GM19023 (cell line): ENCODE data around the gene SLC44A1.

Experiments used
- ATAC-seq: cut with Tn5 transposase; IDR thresholded peaks from one replicate; pipeline ENCODE4 v1.9.1; 2021; ENCODE audit warnings: mild to moderate bottlenecking, moderate library complexity; ENCODE audit not compliant: unreplicated experiment

SLC44A1 gene

DNA sequence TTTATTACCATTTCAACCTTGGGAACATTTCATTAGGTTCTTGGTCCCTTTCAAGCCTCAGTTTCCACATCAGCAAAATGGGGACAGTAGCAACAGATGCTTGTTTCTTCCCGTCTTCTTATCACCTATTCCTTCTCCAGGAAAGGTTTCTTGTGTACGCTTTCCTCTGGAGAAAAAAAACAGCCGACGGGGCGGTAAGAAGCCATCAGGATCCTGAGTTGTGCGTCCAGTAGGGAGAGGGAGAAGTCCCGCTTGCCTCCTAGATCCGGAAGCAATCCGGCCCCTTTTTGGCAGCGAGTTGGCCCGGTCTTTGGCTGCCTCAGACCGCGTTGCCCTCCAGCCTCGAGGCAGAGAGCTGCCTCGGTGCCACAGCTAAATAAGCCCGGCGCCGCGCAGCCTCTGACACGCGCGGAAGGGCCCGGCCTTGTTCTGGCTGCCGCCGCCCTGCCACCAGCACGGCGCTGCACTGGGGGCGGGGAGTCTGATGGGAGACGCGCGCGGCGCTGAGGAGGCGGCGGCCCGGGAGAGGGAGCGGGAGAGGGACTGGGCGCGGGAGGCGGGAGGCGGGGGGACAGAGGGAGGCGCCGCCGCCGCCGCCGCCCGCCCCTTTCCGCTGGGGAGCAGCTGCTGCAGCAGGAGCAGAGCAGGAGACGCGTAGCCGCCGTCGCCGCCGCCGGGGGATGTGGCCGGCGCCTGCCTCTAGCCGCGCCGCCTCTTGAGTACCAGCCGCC is at the start of gene SLC44A1:
Gene SLC44A1, plus strand, starts transcription at position 649 of the 731 bp plus-strand sequence. CDS start 218 bp downstream, outside the sequence.
- ATAC-seq, result peak; percentile 88

- no peak for ATAC-seq
These were observed 49.2 kb upstream of the SLC44A1 start for GRCh38 chr9:105195259-105195658.

GRCh38 chr9:105198023-105198422 is 46.4 kb upstream of the SLC44A1 start:
- ATAC-seq, result no peak

DNA sequence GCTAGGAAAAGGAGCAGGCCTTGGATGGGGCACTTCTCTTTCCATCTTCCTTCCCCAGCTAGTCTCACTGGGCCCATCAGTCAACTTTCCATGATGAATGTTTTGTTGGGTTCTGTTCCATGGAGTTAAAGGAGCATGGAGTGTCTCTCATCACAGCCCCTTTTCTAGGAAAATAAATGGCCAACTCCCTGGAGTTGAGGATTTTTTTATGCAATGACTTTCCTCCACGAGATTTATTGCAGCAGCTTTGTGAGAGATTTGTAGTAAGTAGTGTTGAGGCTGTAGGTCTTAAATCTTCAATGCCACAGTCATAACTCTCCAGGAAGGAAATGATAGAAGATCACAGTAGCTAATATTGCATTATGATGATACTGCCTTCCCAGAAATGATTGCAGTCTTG is 45.6 kb upstream of the SLC44A1 start:
- no peak for ATAC-seq

GRCh38 chr9:105204416-105204815 is 40.0 kb upstream of the SLC44A1 start:
- ATAC-seq, result no peak

GRCh38 chr9:105205787-105206495 is 38.5 kb upstream of the SLC44A1 start:
- ATAC-seq, result no peak

DNA sequence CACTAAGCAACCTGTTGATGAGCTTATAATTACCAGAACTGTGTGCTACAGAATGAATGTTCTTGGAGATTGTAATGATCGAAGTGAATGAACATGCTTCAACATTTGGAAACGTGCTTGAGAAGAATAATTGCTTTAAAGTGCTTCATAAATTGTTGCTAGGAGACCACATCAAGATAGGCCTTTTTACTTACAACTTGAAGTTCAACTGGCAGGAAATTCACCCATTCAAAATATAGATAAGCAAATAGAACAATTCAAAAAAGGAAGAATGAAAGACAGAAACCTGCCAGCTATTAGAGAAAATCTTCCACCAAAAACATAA is 38.0 kb upstream of the SLC44A1 start:
- no peak for ATAC-seq

GRCh38 chr9:105206821-105207699 is 37.4 kb upstream of the SLC44A1 start:
- no peak for ATAC-seq

GRCh38 chr9:105216440-105217178 is 27.8 kb upstream of the SLC44A1 start:
- ATAC-seq, result no peak

DNA sequence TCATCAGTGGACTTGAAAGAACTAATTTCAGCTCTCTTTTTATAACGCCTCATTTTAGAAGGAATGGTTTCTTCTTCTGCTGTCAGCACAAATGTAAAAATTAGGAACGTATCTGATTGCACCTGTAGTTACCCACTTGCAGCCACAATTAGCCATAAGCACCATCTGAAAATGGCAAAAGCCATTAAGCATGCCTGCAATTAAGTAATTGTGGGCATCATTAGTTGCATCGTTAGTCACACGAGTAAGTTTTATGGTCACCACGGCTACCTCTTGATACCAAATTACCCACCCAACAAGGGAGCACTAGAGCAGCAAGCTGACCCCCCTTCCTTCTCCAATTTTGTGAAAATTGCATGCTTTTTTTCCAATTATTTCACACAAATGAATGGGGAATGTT is 25.8 kb upstream of the SLC44A1 start:
- no peak for ATAC-seq

DNA sequence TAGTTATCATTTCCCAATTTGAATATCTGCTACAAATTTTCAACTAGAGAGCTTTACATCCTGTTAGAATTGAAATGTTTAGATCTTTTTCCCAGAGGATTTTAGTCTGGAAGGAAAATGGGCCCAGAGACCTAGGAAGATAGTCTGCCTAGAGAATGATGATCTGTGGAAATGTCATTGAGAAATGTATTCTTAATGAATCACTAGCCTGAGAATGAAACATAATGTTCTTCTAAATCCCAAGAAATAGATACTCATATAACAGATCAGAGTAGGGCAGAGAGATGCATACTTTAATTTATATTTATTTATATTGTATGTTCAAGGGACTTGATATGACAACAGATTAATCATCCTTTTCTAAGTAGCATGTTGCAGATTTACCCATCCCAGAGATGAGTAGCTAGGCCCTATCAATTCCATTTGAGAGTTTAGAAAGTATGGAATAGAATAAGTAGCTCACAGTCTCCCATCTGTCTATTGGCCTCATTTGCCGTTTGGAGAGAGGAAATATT is 25.1 kb upstream of the SLC44A1 start:
- ATAC-seq, result no peak

GRCh38 chr9:105220451-105220850 is 24.0 kb upstream of the SLC44A1 start:
- ATAC-seq, result no peak

GRCh38 chr9:105223544-105224140 is 20.8 kb upstream of the SLC44A1 start:
- no peak for ATAC-seq

DNA sequence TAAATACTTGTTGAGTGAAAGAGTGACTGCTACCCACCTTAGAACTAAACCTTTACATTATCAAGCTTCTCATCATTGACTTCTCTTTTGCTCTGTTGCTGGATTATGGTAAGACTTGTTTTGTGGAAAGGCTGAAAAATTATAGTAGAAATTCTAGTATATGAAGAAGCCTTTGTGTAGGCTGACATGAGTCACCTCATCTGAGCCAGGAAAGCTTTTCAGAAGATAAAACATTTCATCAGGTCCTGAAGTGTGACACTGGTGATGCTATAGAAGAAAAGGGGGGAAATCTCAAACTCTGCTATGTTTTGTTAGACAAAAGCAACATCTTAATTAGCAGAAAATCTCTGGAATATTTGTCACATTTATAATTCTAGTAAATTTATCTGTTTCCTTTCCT is 18.4 kb upstream of the SLC44A1 start:
- no peak for ATAC-seq

- no peak for ATAC-seq
These were observed 12.2 kb upstream of the SLC44A1 start for GRCh38 chr9:105232207-105232606.

- ATAC-seq, result no peak
These were observed 10.6 kb upstream of the SLC44A1 start for GRCh38 chr9:105233873-105234272.

- ATAC-seq, result no peak
These were observed 8.2 kb upstream of the SLC44A1 start for GRCh38 chr9:105236261-105236660.

GRCh38 chr9:105237246-105237645 is 7.2 kb upstream of the SLC44A1 start:
- no peak for ATAC-seq

GRCh38 chr9:105238302-105238701 is 6.1 kb upstream of the SLC44A1 start:
- no peak for ATAC-seq

GRCh38 chr9:105241356-105242043 is 3.0 kb upstream of the SLC44A1 start:
- ATAC-seq, result no peak
